SU-DHL-6 (cell line): ENCODE results near the gene ARMC5.

Experiments
- EZH2phosphoT487 ChIP-seq: fragments of 200-600 bp; sonication (generic), shearing (Covaris generic); conservative IDR thresholded peaks from 2 replicates; pipeline ENCODE4 v1.6.1; 2018; ENCODE audit warnings: mild to moderate bottlenecking, antibody characterized with exemption, low read length, moderate library complexity, mixed read lengths
- TF ChIP-seq, protein P1 (sequence below): fragments of 200-600 bp; sonication (generic); IDR thresholded peaks from one replicate; pipeline ENCODE4 v1.5.1; 2017; ENCODE audit warnings: antibody characterized with exemption, mild to moderate bottlenecking, low read length, moderate library complexity; ENCODE audit not compliant: insufficient read depth, poor library complexity, severe bottlenecking

DNA sequence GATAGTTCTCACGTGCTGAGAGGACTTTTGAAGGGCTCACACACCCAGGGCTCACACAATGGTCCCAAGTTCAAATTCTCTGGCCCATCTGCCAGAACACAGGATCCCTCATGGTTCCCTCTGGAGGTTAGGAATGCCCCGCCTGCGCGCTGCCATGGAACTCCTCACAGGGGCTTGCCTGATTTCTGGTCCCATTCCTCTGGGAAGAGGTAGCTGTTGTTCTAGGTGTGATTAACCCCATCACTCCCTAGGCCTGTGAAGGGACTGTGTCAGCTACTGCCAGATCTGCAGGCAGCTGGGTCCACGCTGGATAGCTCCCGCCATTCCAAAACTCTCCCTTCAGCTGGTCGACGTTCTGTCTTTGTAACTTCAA, 2.3 kb upstream of the ARMC5 start:
- TF ChIP-seq EZH2phosphoT487: no peak
- TF ChIP-seq, protein P1, sequence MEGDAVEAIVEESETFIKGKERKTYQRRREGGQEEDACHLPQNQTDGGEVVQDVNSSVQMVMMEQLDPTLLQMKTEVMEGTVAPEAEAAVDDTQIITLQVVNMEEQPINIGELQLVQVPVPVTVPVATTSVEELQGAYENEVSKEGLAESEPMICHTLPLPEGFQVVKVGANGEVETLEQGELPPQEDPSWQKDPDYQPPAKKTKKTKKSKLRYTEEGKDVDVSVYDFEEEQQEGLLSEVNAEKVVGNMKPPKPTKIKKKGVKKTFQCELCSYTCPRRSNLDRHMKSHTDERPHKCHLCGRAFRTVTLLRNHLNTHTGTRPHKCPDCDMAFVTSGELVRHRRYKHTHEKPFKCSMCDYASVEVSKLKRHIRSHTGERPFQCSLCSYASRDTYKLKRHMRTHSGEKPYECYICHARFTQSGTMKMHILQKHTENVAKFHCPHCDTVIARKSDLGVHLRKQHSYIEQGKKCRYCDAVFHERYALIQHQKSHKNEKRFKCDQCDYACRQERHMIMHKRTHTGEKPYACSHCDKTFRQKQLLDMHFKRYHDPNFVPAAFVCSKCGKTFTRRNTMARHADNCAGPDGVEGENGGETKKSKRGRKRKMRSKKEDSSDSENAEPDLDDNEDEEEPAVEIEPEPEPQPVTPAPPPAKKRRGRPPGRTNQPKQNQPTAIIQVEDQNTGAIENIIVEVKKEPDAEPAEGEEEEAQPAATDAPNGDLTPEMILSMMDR: no peak
